ENCODE results near the gene ANK3.

Gene ANK3

GRCh38 chr10:60209874-60210570 is 179.7 kb downstream of the ANK3 start:
- no peak for DNase-seq

- DNase-seq: peak in 1 of 2 experiments; percentile 50
These were observed 180.9 kb downstream of the ANK3 start for GRCh38 chr10:60208676-60209269.

DNA sequence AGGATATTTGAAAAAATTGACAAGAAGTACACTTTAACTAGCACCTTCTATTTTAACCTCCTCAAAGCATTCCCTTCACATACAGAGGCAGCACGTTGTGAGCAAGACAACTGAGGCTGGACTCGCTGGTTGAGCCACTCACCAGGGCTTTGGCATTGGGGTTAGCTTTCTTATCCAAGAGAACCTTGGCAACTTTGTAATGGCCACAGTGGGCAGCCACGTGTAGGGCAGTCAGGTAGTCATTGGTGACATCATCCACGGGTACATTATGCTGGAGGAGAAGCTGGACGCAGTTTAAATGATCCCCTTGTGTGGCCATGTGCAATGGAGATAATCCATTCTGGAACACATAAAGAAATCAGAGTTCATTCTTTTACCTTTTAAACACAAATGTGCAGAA is 181.8 kb downstream of the ANK3 start:
- DNase-seq: no peak

DNA sequence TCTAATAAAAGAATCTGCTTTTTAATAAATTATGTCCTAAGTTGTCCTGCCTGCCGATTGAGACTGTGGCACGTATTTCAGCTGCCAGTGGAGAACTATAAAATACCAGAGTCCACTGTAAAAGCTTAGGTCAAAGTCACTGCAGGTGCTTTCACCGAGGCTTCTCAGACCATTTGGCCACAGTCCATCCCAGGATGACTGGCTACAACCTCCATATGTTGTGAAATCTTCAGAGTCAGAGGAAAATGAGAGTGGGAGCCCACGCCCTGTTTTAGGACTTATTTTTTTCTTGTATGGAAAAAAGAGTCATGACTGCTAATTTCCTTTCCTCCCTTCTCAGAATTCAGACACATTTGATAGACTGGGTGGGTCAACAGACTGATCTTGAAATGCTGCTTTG is 182.9 kb downstream of the ANK3 start:
- DNase-seq: no peak

- no peak for DNase-seq
These were observed 183.9 kb downstream of the ANK3 start for GRCh38 chr10:60205741-60206140.

DNA sequence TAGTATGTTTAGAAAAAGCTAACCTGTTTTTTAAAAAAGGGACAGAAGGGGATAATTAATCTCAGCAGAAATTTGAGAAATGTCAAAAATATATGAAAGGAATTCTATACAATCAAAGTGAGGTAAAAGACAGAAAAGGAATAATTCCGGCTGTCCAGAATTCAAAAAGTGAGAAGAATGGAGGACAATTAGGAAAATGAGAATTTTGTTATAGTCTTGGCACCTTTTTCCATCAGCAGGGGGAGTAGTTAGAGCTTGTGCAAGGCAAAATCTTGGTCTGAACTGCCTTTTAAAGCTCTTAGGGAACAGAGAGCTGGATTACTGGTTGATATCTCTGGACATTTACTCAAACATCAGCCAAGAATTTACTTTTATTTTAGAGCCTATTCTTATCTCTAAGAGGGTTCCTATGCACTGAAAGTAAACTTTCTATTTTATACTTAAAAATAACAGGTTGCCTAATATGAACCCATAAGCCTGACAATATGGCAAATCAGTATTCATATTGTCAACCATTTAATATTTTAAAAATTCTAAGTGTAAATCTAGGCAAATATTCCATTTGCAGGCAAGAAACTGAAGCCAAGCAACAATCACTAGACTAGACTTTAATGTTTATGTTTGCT is 185.6 kb downstream of the ANK3 start:
- peak in 1 of 2 experiments; percentile 55 for DNase-seq

GRCh38 chr10:60200682-60201053 is 189.0 kb downstream of the ANK3 start:
- DNase-seq: no peak

GRCh38 chr10:60200012-60200681 is 189.5 kb downstream of the ANK3 start:
- DNase-seq: no peak

DNA sequence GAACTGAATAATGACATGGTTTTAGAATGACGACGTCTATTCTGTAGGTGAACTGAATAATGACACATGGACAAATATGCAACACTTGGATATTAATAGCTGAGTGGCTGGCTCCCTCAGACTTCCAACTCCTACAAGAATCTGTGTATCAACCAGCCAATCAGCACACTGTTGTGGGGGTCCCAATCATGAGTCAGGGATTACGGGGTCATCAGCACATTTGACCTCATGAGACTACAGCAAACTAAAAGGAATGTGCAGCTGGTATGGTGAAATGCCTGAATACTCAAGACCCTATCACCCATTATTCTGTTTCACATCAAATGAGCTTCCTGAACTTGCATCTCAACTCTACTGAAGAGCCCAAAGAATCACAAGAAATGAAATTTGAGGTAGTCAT is 192.5 kb downstream of the ANK3 start:
- DNase-seq: no peak

GRCh38 chr10:60194421-60194820 is 195.3 kb downstream of the ANK3 start:
- DNase-seq: no peak

DNA sequence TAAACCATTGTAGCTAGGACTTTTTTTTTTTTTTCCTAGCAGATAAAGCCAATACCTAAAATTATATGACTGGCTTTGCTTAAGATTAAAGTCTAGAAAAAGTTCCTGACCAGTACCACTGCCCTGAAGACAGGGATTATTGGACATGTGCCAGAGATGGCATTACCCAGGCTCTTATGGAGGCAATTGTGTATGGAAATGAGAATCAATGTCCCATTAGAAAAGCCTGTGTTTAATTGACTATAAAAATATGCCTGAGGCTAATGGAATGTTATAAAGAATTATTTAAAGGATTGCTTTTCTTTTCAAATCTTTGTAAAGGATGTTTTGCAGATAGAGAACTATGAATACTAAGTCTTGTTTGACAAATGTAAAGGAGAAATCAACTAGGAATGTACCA is 196.7 kb downstream of the ANK3 start:
- no peak for DNase-seq

- DNase-seq: no peak
These were observed 199.7 kb downstream of the ANK3 start for GRCh38 chr10:60189861-60190475.

- DNase-seq: no peak
These were observed 201.1 kb downstream of the ANK3 start for GRCh38 chr10:60188548-60188947.

DNA sequence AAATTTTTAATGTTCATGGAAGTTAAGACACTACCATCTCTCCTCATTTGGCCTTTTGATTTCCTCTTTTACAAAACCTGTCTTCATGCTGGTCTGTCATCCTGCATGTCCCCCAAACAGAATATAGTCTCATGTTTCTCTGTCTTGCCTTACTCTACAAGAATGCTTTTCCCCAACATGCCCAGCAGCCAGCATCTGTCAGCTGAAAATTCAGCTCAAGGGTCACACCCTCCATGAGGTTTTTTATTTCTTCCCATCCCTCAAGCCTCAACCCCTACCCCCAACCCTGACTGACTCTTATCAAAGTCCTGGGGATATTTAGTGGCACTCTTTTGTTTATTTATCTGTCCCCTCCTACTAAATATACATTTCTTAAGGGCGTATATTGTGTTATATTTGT is 202.0 kb downstream of the ANK3 start:
- no peak for DNase-seq

- DNase-seq: peak; percentile 82 to 92
These were observed 203.2 kb downstream of the ANK3 start for GRCh38 chr10:60186315-60187071.

GRCh38 chr10:60185421-60185820 is 204.3 kb downstream of the ANK3 start:
- no peak for DNase-seq

- DNase-seq: no peak
These were observed 207.0 kb downstream of the ANK3 start for GRCh38 chr10:60182691-60183090.

GRCh38 chr10:60176925-60177324 is 212.8 kb downstream of the ANK3 start:
- DNase-seq: no peak

DNA sequence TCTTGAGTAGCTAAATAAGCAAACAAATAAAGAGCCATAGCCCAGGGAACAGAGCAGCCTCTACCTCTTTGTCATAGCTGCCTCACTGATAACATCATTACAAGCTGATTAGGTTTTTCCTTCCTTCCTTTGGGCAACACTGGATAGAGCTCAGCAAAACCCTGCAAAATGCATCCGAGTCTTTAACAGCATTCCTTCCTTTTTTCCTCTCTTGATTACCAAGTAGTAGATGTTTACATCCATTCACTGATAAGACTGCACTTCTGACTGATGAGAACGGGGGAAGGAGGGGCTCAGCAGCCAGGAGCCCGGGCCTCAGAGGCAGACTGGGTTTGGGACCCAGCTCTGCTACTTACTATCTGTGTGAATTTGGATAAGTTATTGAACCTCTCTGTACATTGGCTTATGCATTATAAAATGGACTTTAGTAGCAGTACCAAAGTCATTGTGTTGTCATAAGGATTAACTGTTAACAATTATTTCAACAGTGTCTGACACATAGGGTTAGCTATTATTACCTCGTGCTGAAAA is 214.2 kb downstream of the ANK3 start:
- no peak for DNase-seq

- DNase-seq: no peak
These were observed 217.2 kb downstream of the ANK3 start for GRCh38 chr10:60172363-60172990.

DNA sequence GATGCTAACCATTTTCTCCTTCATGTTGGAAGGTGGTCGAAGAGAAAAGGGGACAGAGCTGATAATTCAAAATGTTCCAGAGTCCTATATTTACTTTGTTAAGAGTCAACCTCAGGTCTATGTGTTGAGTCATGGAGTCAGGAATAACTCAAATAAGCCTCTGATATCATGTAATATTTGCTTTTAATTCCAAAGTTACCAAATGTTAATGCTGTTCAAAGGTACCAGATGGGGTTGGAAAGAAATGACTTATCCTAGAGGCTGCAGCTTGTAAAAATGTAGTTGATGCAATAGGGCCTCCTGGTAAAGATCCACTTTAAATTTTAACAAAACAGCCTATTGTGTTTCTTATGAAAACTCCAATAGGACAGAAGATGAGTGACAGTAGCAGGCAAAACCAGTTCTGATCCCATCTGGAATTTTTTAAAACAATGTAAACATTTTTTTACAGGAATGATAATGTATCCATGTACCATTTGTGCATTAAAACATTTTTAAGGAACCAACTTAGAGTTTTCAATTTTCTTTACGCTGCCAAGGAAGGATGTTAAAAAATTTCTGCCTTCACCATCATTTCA is 218.2 kb downstream of the ANK3 start:
- DNase-seq: no peak

DNA sequence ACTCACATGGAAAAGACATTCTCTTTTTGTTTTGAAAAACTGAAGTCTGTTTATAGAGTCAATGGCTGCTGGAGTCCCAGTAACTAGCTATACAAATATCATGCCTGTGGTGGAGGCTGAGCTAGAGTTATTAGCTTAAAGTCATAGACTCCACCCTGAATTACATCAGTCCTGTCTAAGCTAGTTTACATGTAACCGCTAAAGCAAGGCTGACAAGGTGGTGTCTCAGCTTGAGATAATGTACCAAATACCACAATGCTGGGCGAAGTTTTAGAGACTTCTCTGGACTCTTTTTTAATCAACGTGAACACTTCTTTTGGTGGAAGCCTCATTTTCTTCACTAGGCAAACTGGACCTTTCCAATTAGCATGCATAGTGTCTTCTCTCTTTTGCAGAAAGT is 219.4 kb downstream of the ANK3 start:
- DNase-seq: no peak
